Tibial nerve (tissue), 4 donors: ENCODE measurements around the gene GRB2. TPM values are rescaled to one million over a fixed set of nuclear protein-coding genes. Genes with fewer than 3 reads are reported as not detected.

ENCODE experiments used
- DNase-seq, 2 donors: peaks; one replicate each; pipeline ENCODE4 v3.0.0-alpha.2; 2019; ENCODE audit warnings: low spot score in 2 of 2
- H3K27ac ChIP-seq, 4 donors: fragments of 200-600 bp; sonication (generic) in 3 of 4; one replicate each; pipeline ENCODE4 v1.5.1; 2017 to 2019; ENCODE audit warnings: mild to moderate bottlenecking in 1 of 4
- H3K27me3 ChIP-seq, 2 donors: fragments of 200-600 bp; sonication (generic) in 1 of 2; one replicate each; pipeline versions ENCODE4 v1.5.1 to v1.6.0; 2017 to 2019
- H3K36me3 ChIP-seq, 3 donors: fragments of 200-600 bp; sonication (generic); one replicate each; pipeline ENCODE4 v1.5.1; 2018 to 2019
- H3K4me1 ChIP-seq, 4 donors: fragments of 200-600 bp; sonication (generic) in 3 of 4; one replicate each; pipeline ENCODE4 v1.5.1; 2017 to 2019
- H3K4me3 ChIP-seq, 4 donors: fragments of 200-600 bp; sonication (generic) in 3 of 4; one replicate each; pipeline ENCODE4 v1.5.1; 2017 to 2019; ENCODE audit warnings: mild to moderate bottlenecking in 1 of 4, moderate library complexity in 1 of 4
- H3K9me3 ChIP-seq, 4 donors: fragments of 200-600 bp; sonication (generic) in 3 of 4; one replicate each; pipeline ENCODE4 v1.5.1; 2017 to 2019
- EP300 ChIP-seq, 2 donors: sonication (generic); formaldehyde crosslinking; IDR thresholded peaks; one replicate each; pipeline ENCODE4 v1.6.1; 2017; ENCODE audit warnings: antibody characterized with exemption in 2 of 2, mild to moderate bottlenecking in 1 of 2
- POLR2A ChIP-seq, 2 donors: fragments of 450-650 bp; IDR thresholded peaks; one replicate each; pipeline ENCODE4 v1.6.1; 2017; ENCODE audit warnings: antibody characterized with exemption in 2 of 2, mild to moderate bottlenecking in 2 of 2, moderate library complexity in 2 of 2
- WGBS, 2 donors: methylation state at CpG; one replicate each; pipeline ENCODE4 v1.1.5; 2018; 5-methylcytosine and 5-hydroxymethylcytosine counted together
- total RNA-seq, 4 donors: library from RNA; depleted of rRNA; stranded (reverse); fragments of >200 nt; gene quantifications; one replicate each; pipeline ENCODE4 v1.1.0, GENCODE V29; 2016
- TF ChIP-seq, protein P1 (sequence below), 5 experiments: fragments of 200-600 bp in 3 of 5; fragments of 450-650 bp in 2 of 5; sonication (generic) in 3 of 5; IDR thresholded peaks; one replicate each; pipeline ENCODE4 v1.5.1; 2016 to 2019; ENCODE audit warnings: antibody characterized with exemption in 5 of 5, mild to moderate bottlenecking in 3 of 5, moderate library complexity in 2 of 5

The GRB2 gene
- total RNA-seq, 4 donors from 2014 or later = 77.6 to 139 (median 133) TPM

DNA sequence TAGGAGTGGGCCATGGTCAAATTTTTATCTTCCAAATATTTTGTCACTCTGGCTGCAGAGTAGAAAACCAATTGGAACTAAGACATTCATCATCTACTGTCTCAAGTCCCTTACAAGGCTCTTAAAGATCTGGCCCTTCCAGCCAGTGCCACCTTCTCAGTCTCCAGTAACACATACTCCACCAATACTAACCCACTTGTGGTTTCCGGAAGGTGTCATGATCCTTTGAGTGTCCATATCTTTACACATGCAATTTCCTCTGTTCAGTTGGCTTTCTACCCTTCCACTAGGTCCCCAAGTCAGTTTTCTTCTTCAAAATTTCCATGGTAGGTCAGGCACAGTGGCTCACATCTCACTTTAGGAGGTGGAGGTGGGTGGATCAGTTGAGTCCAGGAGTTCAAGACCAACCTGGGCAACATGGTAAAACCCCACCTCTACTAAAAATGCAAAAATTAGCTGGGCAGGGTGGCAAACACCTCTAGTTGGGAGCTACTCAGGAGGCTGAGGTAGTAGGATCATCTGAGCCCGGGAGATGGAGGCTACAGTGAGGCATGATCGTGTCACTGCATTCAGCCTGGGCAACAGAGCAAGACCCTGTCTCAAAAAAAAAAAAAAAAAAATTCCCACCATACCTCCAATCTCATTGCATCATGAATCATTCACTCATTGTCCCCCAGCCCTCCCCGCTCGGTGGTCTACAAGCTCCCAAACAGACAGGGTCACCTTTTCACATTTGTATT is 6.0 kb upstream of the GRB2 start:
- H3K9me3 ChIP-seq = no peaks in the 10 kb centered on the region
- 85 to 87% methylated on average over 5 of the region's 5 CpGs for WGBS, 2 donors
- no peak for TF ChIP-seq POLR2A (IDR thresholded peaks at IDR 0.05)
- TF ChIP-seq, protein P1, sequence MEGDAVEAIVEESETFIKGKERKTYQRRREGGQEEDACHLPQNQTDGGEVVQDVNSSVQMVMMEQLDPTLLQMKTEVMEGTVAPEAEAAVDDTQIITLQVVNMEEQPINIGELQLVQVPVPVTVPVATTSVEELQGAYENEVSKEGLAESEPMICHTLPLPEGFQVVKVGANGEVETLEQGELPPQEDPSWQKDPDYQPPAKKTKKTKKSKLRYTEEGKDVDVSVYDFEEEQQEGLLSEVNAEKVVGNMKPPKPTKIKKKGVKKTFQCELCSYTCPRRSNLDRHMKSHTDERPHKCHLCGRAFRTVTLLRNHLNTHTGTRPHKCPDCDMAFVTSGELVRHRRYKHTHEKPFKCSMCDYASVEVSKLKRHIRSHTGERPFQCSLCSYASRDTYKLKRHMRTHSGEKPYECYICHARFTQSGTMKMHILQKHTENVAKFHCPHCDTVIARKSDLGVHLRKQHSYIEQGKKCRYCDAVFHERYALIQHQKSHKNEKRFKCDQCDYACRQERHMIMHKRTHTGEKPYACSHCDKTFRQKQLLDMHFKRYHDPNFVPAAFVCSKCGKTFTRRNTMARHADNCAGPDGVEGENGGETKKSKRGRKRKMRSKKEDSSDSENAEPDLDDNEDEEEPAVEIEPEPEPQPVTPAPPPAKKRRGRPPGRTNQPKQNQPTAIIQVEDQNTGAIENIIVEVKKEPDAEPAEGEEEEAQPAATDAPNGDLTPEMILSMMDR (IDR thresholded peaks at IDR 0.05) = no peak
- no peak for TF ChIP-seq EP300 (IDR thresholded peaks at IDR 0.05)
- no peak overlapping the region for H3K27ac ChIP-seq
- H3K4me3 ChIP-seq = no peak overlapping the region
- H3K27me3 ChIP-seq = no peaks in the 10 kb centered on the region
- H3K4me1 ChIP-seq = peaks cover 0 to 15% (median 3%) of the 10 kb centered on the region in 4 donors
- no peaks in the 10 kb centered on the region for H3K36me3 ChIP-seq
- no peak for DNase-seq

DNA sequence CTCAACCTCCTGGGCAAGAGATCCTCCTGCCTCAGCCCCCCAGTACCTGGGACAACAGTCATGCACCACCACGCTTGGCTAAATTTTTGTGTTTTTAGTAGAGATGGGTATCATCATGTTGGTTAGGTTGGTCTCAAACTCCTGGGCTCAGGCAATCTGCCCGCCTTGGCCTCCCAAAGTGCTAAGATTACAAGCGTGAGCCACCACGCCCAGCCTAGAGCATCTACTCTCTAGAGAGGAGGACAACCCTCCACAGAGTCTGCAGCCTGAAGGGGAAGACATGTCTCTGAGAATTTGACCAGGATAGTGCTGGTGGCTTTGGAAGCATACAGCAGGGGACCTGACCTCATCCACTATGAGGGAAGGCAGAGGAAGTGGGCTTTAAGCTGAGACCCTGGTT is 4.7 kb upstream of the GRB2 start:
- no peaks in the 10 kb centered on the region for H3K9me3 ChIP-seq
- H3K4me3 ChIP-seq = no peak overlapping the region
- H3K4me1 ChIP-seq = peaks cover 0 to 21% (median 10%) of the 10 kb centered on the region in 4 donors
- TF ChIP-seq POLR2A (IDR thresholded peaks at IDR 0.05) (no peak), EP300 (IDR thresholded peaks at IDR 0.05) (no peak)
- TF ChIP-seq, protein P1 (IDR thresholded peaks at IDR 0.05) = no peak
- no peaks in the 10 kb centered on the region for H3K36me3 ChIP-seq
- no peak for DNase-seq
- H3K27me3 ChIP-seq = no peaks in the 10 kb centered on the region
- WGBS, 2 donors = 66 to 74% methylated on average over 4 of the region's 4 CpGs
- no peak overlapping the region for H3K27ac ChIP-seq

DNA sequence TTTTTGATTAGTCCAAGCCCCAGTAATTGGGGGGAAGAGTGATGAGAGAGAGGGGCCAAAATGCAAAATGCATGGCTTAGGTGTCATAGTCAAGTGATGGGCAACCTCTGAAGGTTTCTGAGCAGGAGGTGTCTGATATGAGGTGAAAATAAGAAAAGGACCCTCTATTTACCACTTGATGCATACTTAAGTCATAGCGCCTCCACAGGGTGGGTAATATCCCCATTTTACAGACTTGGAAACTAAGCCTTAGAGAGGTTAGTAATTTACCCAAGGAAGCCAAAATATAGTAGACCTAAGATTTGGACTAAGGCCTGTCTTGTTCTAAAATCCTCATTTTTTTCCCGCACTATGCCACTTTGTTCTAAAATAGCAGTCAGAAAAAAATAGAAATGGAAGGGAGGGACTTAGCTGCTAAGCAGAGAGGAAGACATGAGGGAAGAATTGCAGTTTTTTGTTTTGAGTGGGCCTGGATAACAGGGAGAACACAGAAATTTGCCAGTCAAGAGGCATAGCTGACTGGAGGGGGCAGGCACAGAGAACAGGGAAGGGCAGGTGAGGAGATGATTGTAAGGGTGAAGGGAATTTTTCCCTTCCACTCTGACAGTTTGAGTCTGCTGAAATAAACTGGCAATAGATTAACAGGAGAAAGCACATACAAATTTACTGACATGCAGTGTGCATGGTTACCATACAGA is 2.3 kb upstream of the GRB2 start:
- Histone ChIP-seq H3K27me3 (no peaks in the 10 kb centered on the region), H3K36me3 (no peaks in the 10 kb centered on the region), H3K27ac (no peak overlapping the region), H3K9me3 (no peaks in the 10 kb centered on the region), H3K4me1 (peaks cover 0 to 33% (median 20%) of the 10 kb centered on the region in 4 donors), H3K4me3 (no peak overlapping the region)
- no peak for DNase-seq
- WGBS, 2 donors = 78 to 84% methylated on average over 2 of the region's 2 CpGs
- TF ChIP-seq, protein P1 (IDR thresholded peaks at IDR 0.05) = no peak
- TF ChIP-seq EP300 (IDR thresholded peaks at IDR 0.05) = no peak
- no peak for TF ChIP-seq POLR2A (IDR thresholded peaks at IDR 0.05)

DNA sequence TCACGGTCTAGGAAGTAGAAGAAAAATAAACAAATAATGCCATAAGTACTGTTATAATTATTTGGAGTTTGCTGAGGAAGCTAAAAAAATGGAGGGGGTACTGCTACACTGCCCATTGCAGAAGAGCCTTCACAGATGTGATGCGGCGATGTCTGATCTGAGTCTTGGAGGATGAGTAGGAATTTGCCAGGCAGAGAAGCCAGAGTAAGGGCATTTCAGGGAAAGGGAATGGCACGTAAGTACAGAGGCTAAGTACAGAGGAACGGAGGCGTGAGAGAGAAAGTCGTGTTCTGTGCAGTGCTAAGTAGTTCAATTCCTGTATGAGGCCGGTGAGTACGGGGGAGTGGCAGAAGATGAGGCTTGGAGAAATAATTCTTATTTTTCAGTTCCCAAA is 741 bp upstream of the GRB2 start:
- peak overlapping the region in 3 of 4 donors; percentile 65 to 97 (median 90) for H3K27ac ChIP-seq
- peaks cover 0 to 39% (median 23%) of the 10 kb centered on the region in 4 donors for H3K4me1 ChIP-seq
- H3K9me3 ChIP-seq = no peaks in the 10 kb centered on the region
- no peaks in the 10 kb centered on the region for H3K36me3 ChIP-seq
- no peak for TF ChIP-seq EP300 (IDR thresholded peaks at IDR 0.05)
- no peak for TF ChIP-seq POLR2A (IDR thresholded peaks at IDR 0.05)
- TF ChIP-seq, protein P1 (IDR thresholded peaks at IDR 0.05) = no peak
- peak overlapping the region; percentile 76 to 99 (median 96) for H3K4me3 ChIP-seq
- WGBS, 2 donors = 5 to 14% methylated on average over 9 of the region's 9 CpGs
- no peak for DNase-seq
- no peaks in the 10 kb centered on the region for H3K27me3 ChIP-seq
